Fibroblast of skin of right quadriceps (primary cell): ENCODE measurements around the gene EYS.
"Not testable (repeated sequence)": the region's sequence is repeated elsewhere in the genome, so short reads cannot be mapped to it uniquely, and the experiment has no call there.

ENCODE experiments used
- DNase-seq: peaks from one replicate; pipeline ENCODE4 v3.0.0-alpha.2; 2013

Gene EYS

DNA sequence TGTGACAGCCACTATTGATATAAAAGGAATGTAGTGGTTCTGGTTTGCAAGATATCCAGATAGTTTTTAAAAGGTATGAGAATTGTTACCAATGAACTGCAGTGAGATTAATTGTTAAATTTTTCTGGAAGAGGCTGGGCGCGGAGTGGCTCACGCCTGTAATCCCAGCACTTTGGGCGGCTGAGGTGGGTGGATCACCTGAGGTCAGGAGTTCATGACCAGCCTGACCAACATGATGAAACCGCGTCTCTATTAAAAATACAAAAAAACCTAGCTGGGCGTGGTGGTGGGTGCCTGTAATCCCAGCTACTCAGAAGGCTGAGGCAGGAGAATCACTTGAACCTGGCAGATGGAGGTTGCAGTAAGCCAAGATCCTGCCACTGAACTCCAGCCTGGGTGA lies 1906.6 kb downstream of the EYS start:
- not testable (repeated sequence) for DNase-seq

DNA sequence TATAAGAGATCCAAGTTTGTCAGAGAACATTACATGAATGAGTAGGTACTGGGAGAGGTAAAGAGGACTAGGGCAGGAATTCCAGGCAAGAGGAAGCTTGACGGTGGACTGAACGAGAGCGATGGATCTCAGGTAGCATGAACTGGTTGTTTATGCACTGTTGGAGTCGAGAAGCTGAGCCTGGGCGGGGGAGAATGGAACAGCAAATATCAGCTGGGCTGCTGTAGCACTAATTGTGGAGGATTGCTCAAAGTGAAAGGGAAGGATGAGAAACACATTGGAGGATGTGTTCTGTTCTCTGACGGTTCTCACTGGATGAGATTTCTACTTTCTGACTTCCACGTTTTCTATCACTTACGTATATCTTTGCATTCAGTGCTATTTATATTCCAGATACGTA lies 1907.2 kb downstream of the EYS start:
- no peak for DNase-seq

DNA sequence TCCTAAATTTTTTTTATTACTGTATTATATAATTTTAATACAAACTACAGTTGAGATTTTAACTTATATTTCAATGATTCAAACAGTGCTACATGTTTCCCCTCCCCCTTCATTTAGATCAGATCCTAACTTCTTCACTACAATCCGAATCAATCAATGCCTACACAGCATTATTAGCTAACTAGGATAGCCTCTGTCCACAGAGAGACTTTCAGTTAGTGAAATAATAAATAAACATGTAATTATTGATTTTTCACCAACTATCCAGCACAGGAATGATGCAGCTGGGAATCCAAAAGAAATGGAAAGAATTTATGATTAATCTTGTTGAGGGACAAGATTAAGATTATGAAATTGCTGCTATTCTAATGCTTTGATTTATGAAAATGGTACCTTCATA lies 1907.7 kb downstream of the EYS start:
- DNase-seq = no peak

DNA sequence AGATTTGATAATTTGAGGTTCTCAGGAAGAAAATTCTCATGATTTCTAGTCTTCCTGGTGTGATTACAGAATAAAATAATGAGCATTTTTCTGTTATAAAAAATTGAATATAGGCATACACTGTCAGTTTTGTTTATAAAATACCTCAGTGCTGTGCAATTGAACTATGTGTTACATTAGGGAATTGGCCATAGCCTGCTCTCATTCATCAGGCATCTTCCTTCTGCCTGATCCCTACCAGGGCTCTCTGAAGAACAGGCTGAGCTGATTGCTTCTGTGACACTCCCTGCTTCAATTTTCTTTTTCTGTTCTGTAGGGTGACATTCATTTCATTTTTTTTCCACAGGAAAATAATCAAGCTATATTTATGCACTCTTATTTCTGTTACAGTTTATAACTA lies 1908.6 kb downstream of the EYS start:
- DNase-seq = no peak

DNA sequence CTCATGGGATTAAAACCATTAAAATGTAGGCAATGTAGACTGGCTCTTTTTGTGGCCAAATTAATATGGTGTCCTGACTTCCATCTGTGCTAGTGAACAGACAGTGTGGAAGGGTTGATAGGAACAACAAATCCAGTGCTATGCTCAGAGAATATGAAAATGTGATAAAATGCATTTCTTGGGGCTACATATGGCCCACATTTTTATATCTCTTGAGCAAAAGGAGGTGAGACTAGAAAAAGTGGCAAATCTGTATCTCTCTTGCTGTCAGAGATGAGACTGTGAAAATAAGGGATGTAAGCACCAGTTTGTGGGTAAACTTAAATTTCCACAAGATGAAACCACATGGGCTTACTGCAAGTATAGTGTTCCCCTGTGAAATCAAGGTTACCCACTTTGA lies 1909.3 kb downstream of the EYS start:
- DNase-seq = no peak

DNA sequence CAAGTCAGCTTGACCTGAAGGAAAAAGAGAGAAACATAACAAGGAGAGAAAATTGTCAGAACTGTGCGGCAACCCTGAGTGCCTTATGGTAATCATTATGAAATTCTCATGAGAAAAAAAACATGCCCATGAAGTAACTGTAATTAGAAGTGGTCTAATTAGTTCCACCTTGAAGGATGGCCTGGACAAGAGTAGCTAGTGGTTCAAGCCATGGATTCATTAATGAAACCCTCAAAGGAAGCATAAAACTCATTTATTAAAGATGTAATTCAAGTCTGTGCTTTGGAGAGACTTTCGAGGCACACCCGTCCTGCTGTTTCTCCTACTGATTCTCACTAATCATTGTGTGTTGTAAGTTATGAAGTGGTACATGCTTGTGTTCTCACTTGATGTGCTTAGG lies 1911.2 kb downstream of the EYS start:
- no peak for DNase-seq

DNA sequence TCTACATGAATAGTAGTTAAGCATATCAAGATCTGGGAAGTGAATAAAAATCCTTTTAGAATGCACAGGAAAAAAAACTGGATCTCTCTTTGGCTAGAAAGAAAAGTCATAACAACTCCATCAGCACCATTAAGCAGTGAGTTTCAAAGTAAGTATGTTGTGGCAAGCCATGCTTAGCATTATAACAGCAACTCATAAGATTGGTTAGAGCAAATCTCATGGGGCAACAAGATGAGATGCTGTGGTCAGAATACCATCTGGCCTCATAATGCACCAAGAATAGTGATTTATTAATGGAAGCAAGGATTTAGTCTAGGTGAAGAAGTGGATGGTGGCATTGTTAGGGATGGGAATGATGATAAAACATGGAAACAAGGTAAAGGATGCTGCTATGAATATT lies 1912.0 kb downstream of the EYS start:
- DNase-seq = peak; percentile 42

DNA sequence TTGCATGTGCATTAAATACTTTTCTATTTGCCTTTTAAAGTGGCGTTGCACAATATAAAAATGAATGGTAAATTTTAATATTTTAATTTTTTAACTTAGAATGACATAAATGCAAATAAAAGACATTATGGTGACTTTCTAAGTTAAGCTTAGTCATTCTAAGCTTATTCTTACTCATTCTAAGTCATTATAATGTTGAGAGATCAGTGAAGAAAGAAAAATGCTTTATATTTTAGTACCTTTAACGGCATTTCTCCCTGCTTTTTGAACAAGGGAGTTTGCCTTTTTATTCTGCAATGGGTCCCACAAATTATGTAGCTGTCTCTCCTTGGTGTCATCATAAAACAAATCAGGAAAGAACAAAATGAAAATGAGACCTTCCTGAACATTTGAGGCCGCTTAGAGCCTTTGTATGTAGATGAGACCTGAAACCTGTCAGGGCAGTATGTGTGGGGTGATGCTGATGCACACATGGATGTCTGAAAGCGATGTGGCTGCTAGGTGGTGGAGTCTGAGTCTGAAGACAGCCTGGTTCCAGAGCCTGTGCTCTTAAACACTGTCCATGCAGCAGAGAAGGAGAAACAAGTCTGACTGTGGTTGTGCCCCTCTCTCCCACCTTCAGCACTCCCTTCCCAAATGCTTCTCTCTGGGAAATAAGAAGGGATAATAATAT lies 1913.4 kb downstream of the EYS start:
- no peak for DNase-seq

DNA sequence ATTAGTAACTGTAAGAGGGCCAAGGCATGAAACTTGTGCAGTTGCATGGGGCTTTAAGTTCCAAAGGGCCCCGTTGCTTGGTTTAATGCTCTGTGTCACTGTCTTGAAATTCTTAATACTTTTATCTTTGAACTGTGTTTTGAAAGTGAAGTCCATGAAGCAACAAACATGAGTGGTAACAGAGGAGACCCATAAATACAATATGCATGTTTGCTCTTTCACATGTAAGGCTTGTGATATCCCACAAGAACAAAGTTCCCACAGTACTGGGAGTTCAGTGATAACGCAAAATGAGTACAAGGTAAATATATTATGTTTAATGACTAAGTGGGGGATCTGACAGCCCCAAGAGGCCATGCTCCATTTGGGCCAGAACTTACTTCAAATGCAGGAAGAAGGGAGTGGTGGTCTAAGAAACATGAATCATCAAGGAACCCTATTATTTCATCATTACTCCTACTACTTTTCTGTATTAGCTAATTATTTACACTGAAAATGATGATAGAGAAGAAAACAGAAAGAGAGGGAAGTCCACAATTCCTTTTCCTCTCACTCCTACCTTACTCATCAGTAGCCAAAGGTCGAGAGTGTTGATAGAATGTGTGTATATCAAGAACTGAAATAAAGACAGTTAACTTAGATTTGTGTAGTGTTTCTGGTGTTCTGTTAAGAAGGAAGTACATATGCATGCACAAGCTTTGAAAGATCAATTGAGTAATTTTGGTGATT lies 1914.1 kb downstream of the EYS start:
- DNase-seq = no peak

DNA sequence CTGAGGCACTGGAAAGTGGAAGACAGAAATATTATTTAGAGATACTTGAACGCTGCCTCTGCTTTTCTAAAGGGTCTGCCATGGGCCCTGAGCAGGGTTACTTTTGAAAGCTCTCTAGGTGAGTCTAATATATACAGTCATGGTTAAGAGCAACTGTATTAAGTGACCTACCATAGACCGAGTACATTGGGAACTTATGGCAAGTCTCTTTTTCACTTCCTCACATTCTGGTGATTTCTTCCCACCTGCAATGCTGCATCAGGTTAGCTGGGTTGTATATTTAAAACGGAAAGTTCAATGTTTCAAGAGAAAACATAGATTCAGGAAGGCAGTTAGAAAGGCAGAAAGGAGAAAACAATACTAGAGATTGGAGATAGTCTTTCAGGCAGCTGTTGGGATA lies 1916.7 kb downstream of the EYS start:
- DNase-seq = no peak

DNA sequence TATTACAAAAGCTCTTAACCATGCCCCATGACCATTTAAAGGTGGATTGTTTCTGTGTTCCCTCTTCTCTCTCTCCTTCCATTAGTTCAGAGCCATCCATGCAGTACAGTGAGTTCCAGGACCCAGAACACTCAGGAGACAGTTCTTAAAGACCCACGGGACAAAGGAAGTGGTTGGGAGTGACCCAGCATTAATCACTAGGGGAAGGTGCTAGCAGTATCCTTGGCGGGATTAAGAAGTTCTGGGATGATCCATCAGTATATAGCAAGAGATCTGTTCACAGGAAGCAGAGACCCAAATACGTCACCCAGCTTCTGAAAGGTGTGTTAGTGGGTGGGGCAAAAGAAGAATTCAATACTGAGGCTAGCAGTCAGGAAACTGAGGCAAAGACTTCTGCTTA lies 1917.3 kb downstream of the EYS start:
- DNase-seq = no peak

DNA sequence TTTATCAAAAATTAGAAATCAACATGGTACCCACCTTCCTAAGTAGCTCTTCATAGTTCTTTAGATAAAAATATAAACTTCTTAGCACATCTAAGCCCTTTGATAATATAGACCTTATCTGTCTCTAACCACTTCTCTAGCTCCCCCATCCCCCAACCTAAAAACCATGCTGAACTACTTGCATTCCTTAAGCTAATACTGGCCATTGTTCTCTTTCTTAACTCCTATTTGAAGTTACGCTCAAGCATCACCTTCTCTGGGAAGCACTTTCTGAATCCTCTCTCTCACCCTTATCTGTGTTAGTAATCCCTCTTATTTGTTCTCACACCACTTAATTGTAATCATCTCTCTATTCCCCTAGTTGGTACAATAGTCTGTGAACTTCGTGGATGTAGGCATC lies 1918.5 kb downstream of the EYS start:
- no peak for DNase-seq

DNA sequence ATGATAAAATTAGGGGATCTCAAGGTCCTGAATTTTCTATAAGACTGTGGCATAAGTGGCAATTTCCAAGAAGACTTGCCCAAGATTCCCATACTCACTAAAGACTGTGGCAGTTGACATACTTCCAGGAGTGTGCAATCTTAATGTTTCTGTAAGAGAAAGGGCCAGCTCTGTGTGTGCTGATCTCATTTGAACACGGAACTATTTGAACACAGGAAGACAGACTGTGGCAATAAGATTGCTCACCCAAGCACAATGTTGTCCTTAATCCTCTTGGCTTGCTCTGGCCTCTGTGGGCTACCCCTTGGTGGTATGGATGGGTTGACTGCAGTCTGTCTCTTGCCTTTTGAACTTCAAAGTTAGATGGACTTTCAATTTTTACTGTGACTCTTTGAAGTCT lies 1920.0 kb downstream of the EYS start:
- DNase-seq = peak; percentile 25

DNA sequence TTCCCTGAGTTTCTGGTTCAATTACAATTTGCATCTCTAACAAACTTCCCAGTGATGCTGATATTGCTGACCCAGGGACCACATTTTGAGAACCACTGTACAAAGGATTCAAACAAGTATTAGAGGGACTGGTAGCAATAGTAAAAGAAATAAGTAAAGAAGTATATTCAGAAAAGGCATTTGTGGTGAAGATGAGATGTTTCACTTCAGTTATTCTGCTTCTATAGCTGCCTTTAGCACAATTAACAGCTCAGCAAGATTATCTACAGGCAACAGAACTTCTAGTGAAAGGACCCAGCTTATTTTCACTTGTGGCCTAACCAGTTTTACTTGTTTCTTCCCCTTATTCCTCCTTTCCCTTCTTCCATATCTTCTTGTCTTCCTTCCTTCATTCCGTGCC lies 1922.0 kb downstream of the EYS start:
- no peak for DNase-seq

DNA sequence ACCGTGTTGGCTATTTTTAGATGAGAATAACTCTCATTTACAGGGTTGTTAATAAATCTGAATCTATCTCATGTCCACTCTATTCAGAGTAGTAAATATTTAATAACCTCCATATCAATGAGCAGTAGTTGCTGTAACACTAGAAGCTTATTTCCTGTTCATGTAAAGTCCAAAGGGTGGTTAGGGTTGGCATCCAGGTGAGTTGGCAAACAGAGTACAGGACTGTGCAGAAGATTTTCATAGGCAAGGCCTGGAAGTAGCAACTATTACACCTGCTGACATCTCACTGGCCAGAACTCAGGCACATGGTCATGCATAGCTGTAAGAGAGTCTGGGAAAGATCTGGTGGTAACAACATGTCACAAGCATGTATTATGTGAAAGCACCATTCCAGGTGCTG lies 1923.9 kb downstream of the EYS start:
- DNase-seq = no peak

DNA sequence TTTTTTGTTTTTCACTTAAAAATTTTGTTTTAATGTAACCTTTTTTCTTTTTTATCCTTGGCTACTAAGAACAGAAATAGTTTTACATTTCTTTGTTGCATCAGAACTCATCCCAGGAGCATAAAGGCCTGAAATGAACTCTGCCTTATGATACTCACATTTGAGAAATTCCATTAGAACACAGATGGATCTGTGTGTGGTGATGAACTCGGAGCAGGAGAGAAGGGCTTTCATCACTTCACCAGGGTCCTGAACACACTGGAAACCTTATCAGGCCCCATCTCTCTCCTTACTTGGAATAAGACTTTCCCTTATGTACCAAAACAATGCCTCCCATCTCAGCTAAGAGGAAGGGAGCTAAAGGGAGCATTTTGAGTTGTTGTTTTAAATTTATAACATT lies 1932.1 kb downstream of the EYS start:
- DNase-seq = peak; percentile 23

DNA sequence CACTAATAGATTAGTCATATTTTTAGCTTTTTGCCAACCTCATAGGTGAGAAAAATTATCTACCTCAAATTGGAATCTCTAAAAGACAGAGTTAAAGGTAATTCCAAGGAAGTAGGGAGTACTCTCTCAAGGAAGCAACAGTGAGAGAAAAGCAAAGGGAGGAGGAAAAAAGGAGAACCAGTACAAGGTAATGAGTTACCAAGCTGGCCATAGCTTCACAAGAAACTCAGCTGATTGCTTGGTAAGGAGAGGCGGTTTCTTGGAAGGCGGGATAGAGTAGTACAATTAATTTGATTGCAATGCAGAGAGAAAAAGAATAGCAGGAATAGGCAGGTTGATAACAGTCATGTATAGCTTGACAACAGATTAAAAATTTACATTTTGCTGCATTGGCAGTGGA lies 1933.8 kb downstream of the EYS start:
- DNase-seq = no peak

DNA sequence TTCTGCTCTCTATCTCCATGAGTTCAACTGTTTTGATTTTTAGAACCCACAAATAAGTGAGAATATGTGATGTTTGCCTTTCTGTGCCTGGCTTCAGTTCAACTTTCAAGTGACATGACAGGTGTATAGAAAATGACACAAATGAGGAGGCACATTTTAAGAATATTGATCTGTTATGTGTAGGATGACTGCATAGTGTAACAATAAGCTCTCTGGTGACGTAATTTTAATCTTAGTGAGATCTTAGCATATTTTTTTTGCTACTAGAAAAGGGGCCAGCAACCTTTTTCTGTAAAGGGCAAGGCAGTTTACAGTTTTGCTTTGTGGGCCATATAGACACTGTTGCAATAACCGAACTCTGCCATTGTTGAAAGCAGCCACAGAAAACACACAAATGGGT lies 1941.2 kb downstream of the EYS start:
- DNase-seq = no peak

DNA sequence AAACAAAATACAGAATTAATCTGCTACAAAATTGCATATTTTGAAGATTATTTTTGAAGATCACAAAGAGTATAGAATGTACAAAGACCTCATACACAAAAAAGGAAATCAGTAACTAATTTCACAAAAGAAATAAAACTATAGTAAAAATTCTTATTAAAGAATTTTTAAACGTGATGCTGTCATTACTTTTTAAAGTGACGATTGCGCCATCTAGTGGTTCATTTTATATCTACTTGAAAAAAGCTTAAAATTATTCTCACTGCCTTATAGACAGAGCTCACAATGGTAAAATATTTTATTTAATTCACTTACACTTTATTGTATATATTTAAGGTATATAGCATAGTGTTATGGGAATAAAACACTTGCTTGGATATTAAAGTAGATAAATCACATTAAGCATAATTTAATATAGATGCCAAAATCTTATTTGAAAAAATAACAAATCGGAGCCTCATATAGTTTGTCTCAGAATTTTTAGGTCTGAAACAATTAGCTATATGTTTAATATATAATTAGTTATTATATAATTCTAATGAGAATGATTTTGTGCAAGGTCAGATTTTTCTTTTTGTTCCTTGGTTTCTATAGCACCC lies 1942.6 kb downstream of the EYS start:
- DNase-seq = peak; percentile 45

DNA sequence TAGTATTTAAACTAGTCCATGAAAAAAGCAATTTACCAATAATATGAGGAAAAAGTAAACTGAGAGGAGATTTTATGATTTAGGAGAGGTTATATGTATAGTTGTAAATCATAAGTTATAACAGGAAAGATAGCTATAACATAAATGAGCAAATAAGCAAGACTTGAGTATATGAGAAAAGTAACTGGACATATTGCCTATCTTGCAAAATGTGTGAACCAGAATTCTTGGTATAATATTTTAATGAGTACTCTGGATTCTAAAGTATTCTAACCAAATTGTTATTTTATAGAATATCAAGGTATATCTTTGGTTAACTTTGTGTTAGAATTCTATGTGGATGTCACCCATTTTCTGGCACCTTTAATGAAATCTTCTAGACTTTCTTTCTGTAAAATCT lies 1946.8 kb downstream of the EYS start:
- no peak for DNase-seq

DNA sequence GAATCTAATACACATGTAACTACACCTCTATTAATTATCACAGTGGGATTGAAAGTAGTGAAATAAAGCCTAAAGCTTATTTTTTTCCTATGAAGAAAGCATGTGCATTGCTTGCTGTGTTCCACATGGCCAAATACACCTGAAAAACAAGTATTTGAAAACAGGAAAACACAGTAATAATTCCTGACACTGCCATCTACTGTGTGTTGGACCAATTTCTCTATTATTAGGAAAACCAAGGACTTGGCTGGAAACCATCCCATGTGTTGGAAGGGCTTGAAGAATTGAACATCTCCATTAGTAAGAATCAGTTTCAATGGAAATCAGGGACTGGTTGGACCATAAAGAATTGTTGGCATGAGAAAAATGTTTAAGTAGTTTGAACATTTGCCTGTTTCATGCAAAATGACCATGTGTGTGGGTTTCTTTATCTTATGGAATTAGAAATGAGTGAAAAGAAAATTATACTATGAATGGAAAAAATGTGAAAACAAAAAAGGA lies 1947.4 kb downstream of the EYS start:
- DNase-seq = no peak

DNA sequence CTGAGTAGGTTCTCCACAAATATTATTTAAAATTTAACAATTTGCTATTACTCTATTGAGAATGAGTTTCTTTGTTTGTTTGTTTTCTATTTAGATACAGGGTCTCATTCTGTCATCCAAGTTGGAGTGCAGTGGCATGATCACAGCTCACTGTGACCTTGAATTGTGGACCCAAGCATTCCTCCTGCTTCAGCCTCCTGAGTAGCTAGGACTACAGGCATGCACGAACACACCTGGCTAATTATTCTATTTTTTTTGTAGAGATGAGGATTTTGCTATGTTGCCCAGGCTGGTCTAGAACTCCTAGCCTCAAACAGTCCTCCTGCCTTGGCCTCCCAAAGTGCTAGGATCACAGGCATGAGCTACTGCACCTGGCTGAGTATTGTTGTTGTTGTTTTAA lies 1949.2 kb downstream of the EYS start:
- DNase-seq = no peak

DNA sequence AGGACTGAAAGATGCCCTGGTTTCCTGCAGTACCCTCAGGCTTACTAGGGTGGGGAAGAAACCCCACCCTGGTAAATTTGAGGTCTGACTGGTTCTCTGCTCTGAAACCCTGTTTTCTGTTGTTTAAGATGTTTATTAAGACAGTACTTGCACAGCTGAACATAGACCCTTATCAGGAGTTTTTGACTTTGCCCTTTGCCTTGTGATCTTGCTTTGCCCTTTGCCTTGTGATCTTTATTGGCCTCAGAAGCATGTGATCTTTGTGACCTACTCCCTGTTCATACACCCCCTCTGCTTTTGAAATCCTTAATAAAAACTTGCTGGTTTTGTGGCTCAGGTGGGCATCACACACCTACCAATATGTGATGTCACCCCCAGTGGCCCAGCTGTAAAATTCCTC lies 1949.8 kb downstream of the EYS start:
- not testable (repeated sequence) for DNase-seq

DNA sequence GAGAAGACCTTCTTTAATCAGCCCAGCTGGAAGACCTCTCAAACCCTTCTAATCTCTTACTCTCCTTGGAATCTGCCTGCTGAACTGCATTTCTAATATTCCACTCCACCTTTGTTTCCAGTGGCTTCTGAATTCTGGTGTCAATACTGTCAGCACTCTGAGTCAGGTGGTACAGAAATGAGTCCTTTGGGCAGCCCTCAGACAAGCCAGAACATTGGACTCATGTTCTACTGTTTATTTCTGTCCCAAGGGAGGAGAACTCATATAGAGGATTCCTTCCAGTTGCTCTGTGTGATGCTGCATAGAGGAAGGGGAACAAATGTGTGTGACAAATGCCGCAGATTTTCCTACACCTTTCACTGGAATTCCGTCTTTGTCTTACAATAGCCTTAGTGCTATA lies 1956.6 kb downstream of the EYS start:
- no peak for DNase-seq
